HUES6 (cell line): ENCODE measurements around the gene CDCP1.

Source experiments
- H3K27ac ChIP-seq: 2 replicates; pipeline ENCODE4 v1.7.0; 2013; ENCODE audit warnings: low read depth, mild to moderate bottlenecking, low read length, inconsistent platforms
- H3K27me3 ChIP-seq: 2 replicates; pipeline ENCODE4 v1.6.1; 2013; ENCODE audit warnings: low read length; ENCODE audit not compliant: control insufficient read depth, insufficient read depth
- H3K36me3 ChIP-seq: 2 replicates; pipeline ENCODE4 v1.6.1; 2013; ENCODE audit warnings: low read length; ENCODE audit not compliant: control insufficient read depth, insufficient read depth
- H3K4me1 ChIP-seq: 2 replicates; pipeline ENCODE4 v1.6.1; 2013; ENCODE audit warnings: low read length; ENCODE audit not compliant: control insufficient read depth, insufficient read depth
- H3K4me3 ChIP-seq: 2 replicates; pipeline ENCODE4 v1.5.1; 2013; ENCODE audit warnings: low read depth, low read length
- H3K9ac ChIP-seq: one replicate; pipeline ENCODE4 v1.6.1; 2013; ENCODE audit warnings: mild to moderate bottlenecking, low read length
- H3K9me3 ChIP-seq: 2 replicates; pipeline ENCODE4 v1.6.1; 2013; ENCODE audit warnings: low read depth, low read length; ENCODE audit not compliant: control insufficient read depth, insufficient read depth

CDCP1 gene, protein sequence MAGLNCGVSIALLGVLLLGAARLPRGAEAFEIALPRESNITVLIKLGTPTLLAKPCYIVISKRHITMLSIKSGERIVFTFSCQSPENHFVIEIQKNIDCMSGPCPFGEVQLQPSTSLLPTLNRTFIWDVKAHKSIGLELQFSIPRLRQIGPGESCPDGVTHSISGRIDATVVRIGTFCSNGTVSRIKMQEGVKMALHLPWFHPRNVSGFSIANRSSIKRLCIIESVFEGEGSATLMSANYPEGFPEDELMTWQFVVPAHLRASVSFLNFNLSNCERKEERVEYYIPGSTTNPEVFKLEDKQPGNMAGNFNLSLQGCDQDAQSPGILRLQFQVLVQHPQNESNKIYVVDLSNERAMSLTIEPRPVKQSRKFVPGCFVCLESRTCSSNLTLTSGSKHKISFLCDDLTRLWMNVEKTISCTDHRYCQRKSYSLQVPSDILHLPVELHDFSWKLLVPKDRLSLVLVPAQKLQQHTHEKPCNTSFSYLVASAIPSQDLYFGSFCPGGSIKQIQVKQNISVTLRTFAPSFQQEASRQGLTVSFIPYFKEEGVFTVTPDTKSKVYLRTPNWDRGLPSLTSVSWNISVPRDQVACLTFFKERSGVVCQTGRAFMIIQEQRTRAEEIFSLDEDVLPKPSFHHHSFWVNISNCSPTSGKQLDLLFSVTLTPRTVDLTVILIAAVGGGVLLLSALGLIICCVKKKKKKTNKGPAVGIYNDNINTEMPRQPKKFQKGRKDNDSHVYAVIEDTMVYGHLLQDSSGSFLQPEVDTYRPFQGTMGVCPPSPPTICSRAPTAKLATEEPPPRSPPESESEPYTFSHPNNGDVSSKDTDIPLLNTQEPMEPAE

GRCh38 chr3:45145681-45146614, at the start of gene CDCP1:
Gene CDCP1, minus strand, starts transcription at chr3:45146378. Its CDS starts 91 bp downstream, at chr3:45146287.
- peak within 1 kb of the TSS; percentile 71 for H3K9ac ChIP-seq
- peaks cover 10% of the 10 kb centered on the region; the same call in 1 of the 2 replicates for H3K4me1 ChIP-seq
- peaks cover 57% of the 10 kb centered on the region for H3K27me3 ChIP-seq
- H3K9me3 ChIP-seq, result peaks cover 3% of the 10 kb centered on the region; the same call in 1 of the 2 replicates
- peak within 1 kb of the TSS; percentile 84 for H3K4me3 ChIP-seq
- H3K27ac ChIP-seq, result no peak within 1 kb of the TSS
- no peaks in the 10 kb centered on the region for H3K36me3 ChIP-seq

- H3K4me3 ChIP-seq, result no peak overlapping the region
- no peak overlapping the region for H3K9ac ChIP-seq
These were observed 48.6 kb upstream of the CDCP1 start for GRCh38 chr3:45194791-45195190.

GRCh38 chr3:45191924-45192417, 45.8 kb upstream of the CDCP1 start:
- Histone ChIP-seq H3K36me3 (no peaks in the 10 kb centered on the region), H3K9ac (no peak overlapping the region), H3K27me3 (no peaks in the 10 kb centered on the region), H3K4me3 (no peak overlapping the region), H3K4me1 (no peaks in the 10 kb centered on the region), H3K9me3 (no peaks in the 10 kb centered on the region), H3K27ac (no peak overlapping the region)

More at GRCh38 chr3:45194791-45195190, 48.6 kb upstream of the CDCP1 start:
- Histone ChIP-seq H3K27me3 (no peaks in the 10 kb centered on the region), H3K27ac (no peak overlapping the region), H3K4me1 (peaks cover 7% of the 10 kb centered on the region), H3K36me3 (no peaks in the 10 kb centered on the region), H3K9me3 (no peaks in the 10 kb centered on the region)

DNA sequence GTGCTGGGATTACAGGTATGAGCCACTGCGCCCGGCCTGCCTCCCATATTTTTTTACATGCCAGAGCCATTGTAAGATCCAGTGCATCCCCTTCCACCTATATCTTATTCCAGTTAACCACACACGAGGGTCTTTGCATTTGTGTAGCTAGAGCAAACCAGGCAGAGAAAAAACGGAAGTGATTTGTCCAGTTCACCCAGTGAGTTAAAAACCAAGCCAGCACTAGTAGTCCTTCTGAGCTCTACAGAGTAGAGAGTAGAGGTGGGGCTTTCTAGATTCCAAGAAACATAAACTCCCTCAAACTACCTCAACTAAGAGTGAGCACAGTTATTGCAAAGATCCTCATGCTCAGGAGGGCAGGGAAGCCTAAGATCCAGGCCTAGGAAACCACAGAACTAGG, 45.2 kb upstream of the CDCP1 start:
- Histone ChIP-seq H3K4me1 (no peaks in the 10 kb centered on the region), H3K4me3 (no peak overlapping the region), H3K36me3 (no peaks in the 10 kb centered on the region), H3K27ac (no peak overlapping the region), H3K9ac (no peak overlapping the region), H3K9me3 (no peaks in the 10 kb centered on the region), H3K27me3 (no peaks in the 10 kb centered on the region)

DNA sequence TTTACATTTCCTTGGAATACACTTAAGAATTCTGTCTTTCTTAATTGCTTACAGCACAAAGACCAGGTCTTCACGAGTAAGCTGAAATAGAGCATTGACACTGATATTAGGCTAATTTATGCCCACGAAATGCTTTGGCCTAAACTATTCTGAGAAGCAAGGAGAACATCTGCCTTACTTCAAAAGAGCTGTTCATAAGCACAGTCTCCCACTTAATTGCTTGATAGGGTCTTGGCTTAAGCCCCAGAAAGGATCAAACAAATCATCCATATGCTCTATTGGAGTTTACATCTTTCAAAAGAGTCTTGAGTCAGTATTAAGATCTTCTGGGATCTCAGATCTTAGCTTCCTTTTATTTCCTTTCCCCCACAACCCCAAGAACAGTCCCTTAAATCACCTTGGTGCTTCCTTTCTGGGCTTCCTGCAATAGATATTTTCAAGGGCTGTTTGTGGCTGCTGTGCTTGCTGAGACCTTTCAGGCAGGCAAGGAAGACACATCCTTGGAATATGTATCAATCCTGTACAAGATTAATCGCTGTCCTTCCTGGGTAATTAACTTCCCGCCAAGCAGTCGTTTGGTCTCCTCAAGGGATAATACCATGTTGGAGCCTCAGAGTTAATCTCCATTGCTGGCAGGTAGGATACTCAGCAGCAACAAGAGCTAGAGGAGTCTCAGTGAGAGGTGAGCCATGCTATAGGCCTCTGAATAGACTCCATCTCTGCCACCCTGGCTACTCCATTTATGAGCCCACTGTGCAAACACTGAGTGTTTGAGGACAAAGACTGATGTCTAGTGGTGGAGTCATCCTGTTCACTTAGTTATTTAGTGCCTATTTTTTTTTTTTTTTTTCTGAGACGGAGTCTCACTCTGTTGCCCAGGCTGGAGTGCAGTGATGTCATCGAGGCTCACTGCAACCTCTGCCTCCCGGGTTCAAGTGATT, 42.8 kb upstream of the CDCP1 start:
- Histone ChIP-seq H3K4me1 (no peaks in the 10 kb centered on the region), H3K4me3 (no peak overlapping the region), H3K27me3 (no peaks in the 10 kb centered on the region), H3K9me3 (no peaks in the 10 kb centered on the region), H3K27ac (no peak overlapping the region), H3K9ac (no peak overlapping the region), H3K36me3 (no peaks in the 10 kb centered on the region)

- Histone ChIP-seq H3K9ac (no peak overlapping the region), H3K9me3 (no peaks in the 10 kb centered on the region), H3K36me3 (no peaks in the 10 kb centered on the region), H3K27ac (no peak overlapping the region), H3K4me1 (peaks cover 11% of the 10 kb centered on the region), H3K4me3 (no peak overlapping the region), H3K27me3 (no peaks in the 10 kb centered on the region)
These were observed 41.5 kb upstream of the CDCP1 start for GRCh38 chr3:45187694-45188141.

DNA sequence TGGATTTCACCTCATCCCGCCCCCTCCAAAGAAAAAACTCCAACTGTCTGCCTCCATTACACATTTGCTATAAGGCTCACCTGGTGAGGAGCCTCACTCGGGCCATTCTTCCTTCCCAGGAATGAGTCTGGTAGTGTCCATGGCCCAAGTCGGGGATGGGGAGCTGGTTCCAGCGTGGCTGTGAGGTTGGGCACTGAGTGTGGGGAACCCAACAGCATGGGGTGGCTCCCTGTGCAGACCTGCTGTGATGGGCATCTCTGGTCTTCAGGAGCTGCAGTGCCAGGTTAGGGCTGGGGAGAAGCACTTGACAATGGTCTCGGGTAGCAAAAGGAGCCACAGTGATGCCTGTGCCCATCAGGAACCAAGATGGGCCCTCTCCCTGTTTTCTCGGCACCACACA, 40.7 kb upstream of the CDCP1 start:
- H3K4me1 ChIP-seq, result peaks cover 12% of the 10 kb centered on the region
- no peaks in the 10 kb centered on the region for H3K36me3 ChIP-seq
- H3K27me3 ChIP-seq, result no peaks in the 10 kb centered on the region
- no peak overlapping the region for H3K4me3 ChIP-seq
- H3K27ac ChIP-seq, result no peak overlapping the region
- no peaks in the 10 kb centered on the region for H3K9me3 ChIP-seq
- no peak overlapping the region for H3K9ac ChIP-seq

- Histone ChIP-seq H3K9me3 (no peaks in the 10 kb centered on the region), H3K27me3 (no peaks in the 10 kb centered on the region), H3K9ac (no peak overlapping the region), H3K4me1 (peaks cover 12% of the 10 kb centered on the region), H3K27ac (no peak overlapping the region), H3K4me3 (no peak overlapping the region), H3K36me3 (no peaks in the 10 kb centered on the region)
These were observed 39.3 kb upstream of the CDCP1 start for GRCh38 chr3:45185461-45185860.

GRCh38 chr3:45185052-45185451, 38.9 kb upstream of the CDCP1 start:
- no peak overlapping the region for H3K9ac ChIP-seq
- H3K9me3 ChIP-seq, result no peaks in the 10 kb centered on the region
- H3K27me3 ChIP-seq, result no peaks in the 10 kb centered on the region
- no peak overlapping the region for H3K27ac ChIP-seq
- peaks cover 12% of the 10 kb centered on the region for H3K4me1 ChIP-seq
- no peaks in the 10 kb centered on the region for H3K36me3 ChIP-seq
- H3K4me3 ChIP-seq, result no peak overlapping the region
